K562 (cell line): ENCODE measurements around the gene VPS33B.

Source experiments
- BHLHE40 ChIP-seq: IDR thresholded peaks from 2 replicates; pipeline ENCODE4 v1.6.1; 2011; ENCODE audit warnings: low read length, improper control_type of control experiment
- POLR2A ChIP-seq: fragments of 450-650 bp; conservative IDR thresholded peaks from 2 replicates; pipeline ENCODE4 v1.6.1; 2016
- PYGO2 ChIP-seq: fragments of 450-650 bp; IDR thresholded peaks from 2 replicates; pipeline ENCODE4 v1.6.1; 2016; ENCODE audit warnings: mild to moderate bottlenecking, missing genetic modification characterization, moderate library complexity, missing compliant biosample characterization
- RBM17 ChIP-seq: fragments of 200-400 bp; formaldehyde crosslinking; IDR thresholded peaks from 2 replicates; pipeline ENCODE4 v1.6.1; 2017; ENCODE audit warnings: low read depth, mild to moderate bottlenecking, low read length, borderline replicate concordance
- ZNF384 ChIP-seq: IDR thresholded peaks from 2 replicates; pipeline ENCODE4 v1.6.1; 2012; ENCODE audit warnings: low read depth, low read length, improper control_type of control experiment
- TF ChIP-seq, protein P1 (sequence below), 2 experiments: fragments of 450-650 bp in 1 of 2; sonication (generic) in 1 of 2; formaldehyde crosslinking in 1 of 2; IDR thresholded peaks in 1 of 2; conservative IDR thresholded peaks in 1 of 2; 2 replicates each; pipeline versions ENCODE4 v1.6.1 to v1.8.1; 2016 to 2023; ENCODE audit warnings: mild to moderate bottlenecking in 2 of 2, moderate library complexity in 2 of 2, inconsistent platforms in 1 of 2, missing genetic modification reagents in 1 of 2
- TF ChIP-seq, protein P2 (sequence below), 3 experiments: IDR thresholded peaks in 2 of 3; conservative IDR thresholded peaks in 1 of 3; 2 replicates each; pipeline ENCODE4 v1.5.1; 2011 to 2012; ENCODE audit warnings: low read length in 3 of 3, mild to moderate bottlenecking in 3 of 3, control low read depth in 2 of 3, improper control_type of control experiment in 1 of 3, inconsistent platforms in 1 of 3, low read depth in 1 of 3, mixed read lengths in 1 of 3, moderate library complexity in 1 of 3; ENCODE audit not compliant: insufficient read depth in 2 of 3
- TF ChIP-seq, protein P3 (sequence below): fragments of 450-650 bp; formaldehyde crosslinking; IDR thresholded peaks from 2 replicates; pipeline ENCODE4 v1.4.0; 2020; ENCODE audit warnings: mild to moderate bottlenecking, moderate library complexity
- TF ChIP-seq, protein P4 (sequence below), 2 experiments: fragments of 450-650 bp; formaldehyde crosslinking in 1 of 2; IDR thresholded peaks; 2 replicates each; pipeline versions ENCODE4 v1.4.0 to v1.6.1; 2014 to 2020; ENCODE audit warnings: mild to moderate bottlenecking in 2 of 2, borderline replicate concordance in 1 of 2, low read depth in 1 of 2

DNA sequence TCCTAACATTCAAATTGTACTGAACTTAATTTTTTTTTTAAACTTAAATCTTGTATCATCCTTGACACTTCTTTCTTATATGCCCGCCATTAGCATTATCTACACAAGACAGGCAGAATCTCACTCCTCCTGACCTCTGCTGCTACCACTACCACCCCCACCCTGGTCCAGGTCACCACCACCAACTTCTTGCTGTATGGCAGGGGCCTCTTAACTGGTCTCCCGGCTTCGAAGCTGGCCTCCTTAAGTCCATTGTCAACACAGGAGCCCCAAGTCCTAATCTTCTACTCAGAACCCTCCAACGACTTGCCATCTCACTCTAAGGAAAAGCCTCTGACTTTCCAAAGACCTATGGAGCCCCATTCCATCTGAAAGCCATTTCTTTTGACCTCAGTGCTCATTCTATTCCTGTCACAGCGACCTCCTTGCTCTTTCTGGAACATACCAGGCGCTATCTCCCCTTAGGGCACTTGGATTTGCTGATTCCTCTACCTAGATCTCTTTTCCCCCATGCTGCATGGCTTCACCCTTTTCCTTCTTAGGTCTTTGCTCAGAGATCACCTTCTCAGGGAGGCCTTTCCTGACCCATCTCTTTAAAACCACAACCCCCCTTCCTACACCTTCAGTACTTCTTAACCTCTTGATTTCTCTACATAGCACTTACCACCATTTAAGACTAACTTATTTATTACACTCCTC lies 30.7 kb downstream of the VPS33B start:
- TF ChIP-seq POLR2A, result no peak
- TF ChIP-seq BHLHE40, result no peak
- TF ChIP-seq, protein P1, sequence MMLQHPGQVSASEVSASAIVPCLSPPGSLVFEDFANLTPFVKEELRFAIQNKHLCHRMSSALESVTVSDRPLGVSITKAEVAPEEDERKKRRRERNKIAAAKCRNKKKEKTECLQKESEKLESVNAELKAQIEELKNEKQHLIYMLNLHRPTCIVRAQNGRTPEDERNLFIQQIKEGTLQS (IDR thresholded peaks at IDR 0.05), result no peak
- TF ChIP-seq, protein P1 (CRISPR knock-in tag; conservative IDR thresholded peaks at IDR 0.05), result no peak
- TF ChIP-seq, protein P2, sequence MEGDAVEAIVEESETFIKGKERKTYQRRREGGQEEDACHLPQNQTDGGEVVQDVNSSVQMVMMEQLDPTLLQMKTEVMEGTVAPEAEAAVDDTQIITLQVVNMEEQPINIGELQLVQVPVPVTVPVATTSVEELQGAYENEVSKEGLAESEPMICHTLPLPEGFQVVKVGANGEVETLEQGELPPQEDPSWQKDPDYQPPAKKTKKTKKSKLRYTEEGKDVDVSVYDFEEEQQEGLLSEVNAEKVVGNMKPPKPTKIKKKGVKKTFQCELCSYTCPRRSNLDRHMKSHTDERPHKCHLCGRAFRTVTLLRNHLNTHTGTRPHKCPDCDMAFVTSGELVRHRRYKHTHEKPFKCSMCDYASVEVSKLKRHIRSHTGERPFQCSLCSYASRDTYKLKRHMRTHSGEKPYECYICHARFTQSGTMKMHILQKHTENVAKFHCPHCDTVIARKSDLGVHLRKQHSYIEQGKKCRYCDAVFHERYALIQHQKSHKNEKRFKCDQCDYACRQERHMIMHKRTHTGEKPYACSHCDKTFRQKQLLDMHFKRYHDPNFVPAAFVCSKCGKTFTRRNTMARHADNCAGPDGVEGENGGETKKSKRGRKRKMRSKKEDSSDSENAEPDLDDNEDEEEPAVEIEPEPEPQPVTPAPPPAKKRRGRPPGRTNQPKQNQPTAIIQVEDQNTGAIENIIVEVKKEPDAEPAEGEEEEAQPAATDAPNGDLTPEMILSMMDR (IDR thresholded peaks at IDR 0.05 in 2 of 3, conservative IDR thresholded peaks at IDR 0.05 in 1 of 3; ENCODE audit: insufficient read depth in 2 of 3, low read depth in 1 of 3, low read length in 3 of 3), result no peak
- TF ChIP-seq PYGO2 (tag), result no peak
- TF ChIP-seq, protein P3, sequence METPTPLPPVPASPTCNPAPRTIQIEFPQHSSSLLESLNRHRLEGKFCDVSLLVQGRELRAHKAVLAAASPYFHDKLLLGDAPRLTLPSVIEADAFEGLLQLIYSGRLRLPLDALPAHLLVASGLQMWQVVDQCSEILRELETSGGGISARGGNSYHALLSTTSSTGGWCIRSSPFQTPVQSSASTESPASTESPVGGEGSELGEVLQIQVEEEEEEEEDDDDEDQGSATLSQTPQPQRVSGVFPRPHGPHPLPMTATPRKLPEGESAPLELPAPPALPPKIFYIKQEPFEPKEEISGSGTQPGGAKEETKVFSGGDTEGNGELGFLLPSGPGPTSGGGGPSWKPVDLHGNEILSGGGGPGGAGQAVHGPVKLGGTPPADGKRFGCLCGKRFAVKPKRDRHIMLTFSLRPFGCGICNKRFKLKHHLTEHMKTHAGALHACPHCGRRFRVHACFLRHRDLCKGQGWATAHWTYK, result no peak
- no peak for TF ChIP-seq RBM17
- TF ChIP-seq, protein P4, sequence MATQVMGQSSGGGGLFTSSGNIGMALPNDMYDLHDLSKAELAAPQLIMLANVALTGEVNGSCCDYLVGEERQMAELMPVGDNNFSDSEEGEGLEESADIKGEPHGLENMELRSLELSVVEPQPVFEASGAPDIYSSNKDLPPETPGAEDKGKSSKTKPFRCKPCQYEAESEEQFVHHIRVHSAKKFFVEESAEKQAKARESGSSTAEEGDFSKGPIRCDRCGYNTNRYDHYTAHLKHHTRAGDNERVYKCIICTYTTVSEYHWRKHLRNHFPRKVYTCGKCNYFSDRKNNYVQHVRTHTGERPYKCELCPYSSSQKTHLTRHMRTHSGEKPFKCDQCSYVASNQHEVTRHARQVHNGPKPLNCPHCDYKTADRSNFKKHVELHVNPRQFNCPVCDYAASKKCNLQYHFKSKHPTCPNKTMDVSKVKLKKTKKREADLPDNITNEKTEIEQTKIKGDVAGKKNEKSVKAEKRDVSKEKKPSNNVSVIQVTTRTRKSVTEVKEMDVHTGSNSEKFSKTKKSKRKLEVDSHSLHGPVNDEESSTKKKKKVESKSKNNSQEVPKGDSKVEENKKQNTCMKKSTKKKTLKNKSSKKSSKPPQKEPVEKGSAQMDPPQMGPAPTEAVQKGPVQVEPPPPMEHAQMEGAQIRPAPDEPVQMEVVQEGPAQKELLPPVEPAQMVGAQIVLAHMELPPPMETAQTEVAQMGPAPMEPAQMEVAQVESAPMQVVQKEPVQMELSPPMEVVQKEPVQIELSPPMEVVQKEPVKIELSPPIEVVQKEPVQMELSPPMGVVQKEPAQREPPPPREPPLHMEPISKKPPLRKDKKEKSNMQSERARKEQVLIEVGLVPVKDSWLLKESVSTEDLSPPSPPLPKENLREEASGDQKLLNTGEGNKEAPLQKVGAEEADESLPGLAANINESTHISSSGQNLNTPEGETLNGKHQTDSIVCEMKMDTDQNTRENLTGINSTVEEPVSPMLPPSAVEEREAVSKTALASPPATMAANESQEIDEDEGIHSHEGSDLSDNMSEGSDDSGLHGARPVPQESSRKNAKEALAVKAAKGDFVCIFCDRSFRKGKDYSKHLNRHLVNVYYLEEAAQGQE (IDR thresholded peaks at IDR 0.05; ENCODE audit: borderline replicate concordance), result no peak
- TF ChIP-seq, protein P4 (CRISPR knock-in tag; IDR thresholded peaks at IDR 0.05; ENCODE audit: low read depth), result no peak
- no peak for TF ChIP-seq ZNF384
